Right cardiac atrium (tissue), 5 donors: ENCODE data around the gene CENPP. TPM values are rescaled to one million over a fixed set of nuclear protein-coding genes. Genes with fewer than 3 reads are reported as not detected.

Source experiments
- ATAC-seq, 2 donors: fragments of 200-7000 bp; cut with Tn5 transposase; one replicate each; pipeline versions ENCODE4 v1.8.0 to v1.9.1; 2020; ENCODE audit warnings: moderate library complexity in 2 of 2, mild to moderate bottlenecking in 1 of 2
- DNase-seq, 3 donors: peaks; one replicate each; pipeline ENCODE4 v3.0.0-alpha.2; 2020
- H3K27ac ChIP-seq: one replicate; pipeline ENCODE4 v1.5.1; 2013; ENCODE audit warnings: mild to moderate bottlenecking, low read length, control low read depth, moderate library complexity
- H3K27me3 ChIP-seq: one replicate; pipeline ENCODE4 v1.6.1; 2013; ENCODE audit not compliant: control insufficient read depth, insufficient read depth
- H3K4me1 ChIP-seq: one replicate; pipeline ENCODE4 v1.6.1; 2013; ENCODE audit warnings: low read length; ENCODE audit not compliant: control insufficient read depth, insufficient read depth
- H3K4me3 ChIP-seq: one replicate; pipeline ENCODE4 v1.5.1; 2013; ENCODE audit warnings: low read length, control low read depth
- H3K9me3 ChIP-seq: one replicate; pipeline ENCODE4 v1.6.1; 2013; ENCODE audit warnings: low read length; ENCODE audit not compliant: control insufficient read depth
- WGBS: extraction: QIAGEN DNeasy Blood & Tissue Kit; methylation state at CpG from one replicate; pipeline ENCODE4 v1.1.7; 2013; 5-methylcytosine and 5-hydroxymethylcytosine counted together
- intact Hi-C, 4 donors: fragments of 100-400 bp; cut with DNase I; formaldehyde crosslinking; loops; one replicate each; pipeline versions ENCODE4 v1.11.0 to v1.14.0; 2022 to 2023
- polyA plus RNA-seq: library from polyadenylated mRNA; stranded (reverse); fragments of 200-250 nt; gene quantifications from one replicate; pipeline ENCODE4 v1.2.3, GENCODE V29; 2013
- total RNA-seq, 4 donors: library from RNA; stranded (reverse); fragmentation: NEBNext Ultra II Directional; extraction: Animal tissue kit (Norgen Biotek cat#: 25700); gene quantifications; one replicate each; pipeline ENCODE4 v1.2.1, GENCODE V29; 2021
- donor health status: healthy with polysubstance abuse.
- donor health status: DM: no; HTN: yes; CAD: no.
- donor health status: DM: no; HTN: no; CAD: no.
- donor health status: DM: no; HTN: yes; CAD: no; lungs with severe emphysema.
- donor health status: DM: yes; HTN: yes; CAD: no.

The CENPP gene
- total and polyA plus RNA-seq, 5 donors: 2.0 to 4.0 (median 2.8) TPM

GRCh38 chr9:92480986-92481633 lies 155.4 kb downstream of the CENPP start:
- intact Hi-C loops: no loop called here
- 44% methylated on average over 2 of the region's 2 CpGs for WGBS
- Histone ChIP-seq H3K9me3 (no peaks in the 10 kb centered on the region), H3K27me3 (no peaks in the 10 kb centered on the region), H3K4me3 (peak overlapping the region; percentile 32), H3K27ac (no peak overlapping the region), H3K4me1 (peaks cover 10% of the 10 kb centered on the region)
- ATAC-seq (peak in 1 of 2 donors; percentile 49), DNase-seq (no peak)

- 44% methylated on average over 3 of the region's 3 CpGs for WGBS
Measured at GRCh38 chr9:92482329-92482728, 156.6 kb downstream of the CENPP start, which contains the start of gene ASPN. Gene ASPN (minus strand): TSS chr9:92482506.

GRCh38 chr9:92482805-92483204 lies 157.1 kb downstream of the CENPP start:
- H3K4me3 ChIP-seq: no peak overlapping the region
- no peaks in the 10 kb centered on the region for H3K9me3 ChIP-seq
- no peak overlapping the region for H3K27ac ChIP-seq
- ATAC-seq: no peak
- no peak for DNase-seq
- H3K27me3 ChIP-seq: no peaks in the 10 kb centered on the region
- intact Hi-C loops: no loop called here
- H3K4me1 ChIP-seq: peaks cover 8% of the 10 kb centered on the region

More at GRCh38 chr9:92482329-92482728, 156.6 kb downstream of the CENPP start, which contains the start of gene ASPN:
- ATAC-seq (peak; percentile 46 to 82), DNase-seq (no peak)
- Histone ChIP-seq H3K4me3 (peak within 1 kb of the TSS; percentile 32), H3K9me3 (no peaks in the 10 kb centered on the region), H3K4me1 (peaks cover 8% of the 10 kb centered on the region), H3K27me3 (no peaks in the 10 kb centered on the region), H3K27ac (no peak within 1 kb of the TSS)
- intact Hi-C loops: no loop called here

- H3K27ac ChIP-seq: peak overlapping the region; percentile 8
- no peak for ATAC-seq
- 63% methylated on average over 5 of the region's 5 CpGs for WGBS
- H3K4me3 ChIP-seq: no peak overlapping the region
- no peaks in the 10 kb centered on the region for H3K27me3 ChIP-seq
- peaks cover 7% of the 10 kb centered on the region for H3K4me1 ChIP-seq
- no peaks in the 10 kb centered on the region for H3K9me3 ChIP-seq
- no peak for DNase-seq
- intact Hi-C loops: no loop called here
Measured at GRCh38 chr9:92483627-92484545, 158.1 kb downstream of the CENPP start.

GRCh38 chr9:92484563-92484962 lies 158.8 kb downstream of the CENPP start:
- Histone ChIP-seq H3K9me3 (no peaks in the 10 kb centered on the region), H3K27me3 (no peaks in the 10 kb centered on the region), H3K27ac (no peak overlapping the region), H3K4me1 (peaks cover 2% of the 10 kb centered on the region), H3K4me3 (no peak overlapping the region)
- intact Hi-C loops: no loop called here
- ATAC-seq: peak in 1 of 2 donors; percentile 31
- WGBS: 60% methylated on average over 3 of the region's 3 CpGs
- DNase-seq: no peak

- H3K9me3 ChIP-seq: no peaks in the 10 kb centered on the region
- H3K27ac ChIP-seq: no peak overlapping the region
- ATAC-seq (peak in 1 of 2 donors; percentile 53), DNase-seq (no peak)
- no peaks in the 10 kb centered on the region for H3K4me1 ChIP-seq
- no peaks in the 10 kb centered on the region for H3K27me3 ChIP-seq
- H3K4me3 ChIP-seq: no peak overlapping the region
- intact Hi-C loops: no loop called here
- WGBS: 68% methylated on average over 3 of the region's 3 CpGs
Measured at GRCh38 chr9:92486371-92486770, 160.6 kb downstream of the CENPP start.

GRCh38 chr9:92488681-92489550 lies 163.2 kb downstream of the CENPP start:
- Histone ChIP-seq H3K27me3 (no peaks in the 10 kb centered on the region), H3K4me1 (no peaks in the 10 kb centered on the region), H3K9me3 (no peaks in the 10 kb centered on the region), H3K4me3 (no peak overlapping the region), H3K27ac (no peak overlapping the region)
- intact Hi-C loops: no loop called here
- 53% methylated on average over 4 of the region's 4 CpGs for whole genome bisulfite sequencing
- DNase-seq (no peak), ATAC-seq (peak in 1 of 2 donors; percentile 19)

- intact Hi-C loops: no loop called here
- no peaks in the 10 kb centered on the region for H3K9me3 ChIP-seq
- H3K4me3 ChIP-seq: no peak overlapping the region
- no peaks in the 10 kb centered on the region for H3K27me3 ChIP-seq
- ATAC-seq (peak in 1 of 2 donors; percentile 36), DNase-seq (no peak)
- WGBS: 45% methylated on average over 3 of the region's 3 CpGs
- H3K27ac ChIP-seq: no peak overlapping the region
- no peaks in the 10 kb centered on the region for H3K4me1 ChIP-seq
Measured at GRCh38 chr9:92492781-92493401, 167.1 kb downstream of the CENPP start.

GRCh38 chr9:92493749-92494387 lies 168.1 kb downstream of the CENPP start:
- H3K27ac ChIP-seq: no peak overlapping the region
- peaks cover 2% of the 10 kb centered on the region for H3K4me1 ChIP-seq
- ATAC-seq: no peak
- H3K27me3 ChIP-seq: no peaks in the 10 kb centered on the region
- intact Hi-C loops: no loop called here
- WGBS: 89% methylated on average over 9 of the region's 9 CpGs
- DNase-seq: no peak
- H3K4me3 ChIP-seq: no peak overlapping the region
- no peaks in the 10 kb centered on the region for H3K9me3 ChIP-seq

GRCh38 chr9:92494856-92495255 lies 169.1 kb downstream of the CENPP start:
- H3K4me3 ChIP-seq: no peak overlapping the region
- H3K27ac ChIP-seq: no peak overlapping the region
- ATAC-seq (no peak), DNase-seq (no peak)
- WGBS: 81% methylated on average over 2 of the region's 2 CpGs
- intact Hi-C loops: no loop called here
- no peaks in the 10 kb centered on the region for H3K9me3 ChIP-seq
- peaks cover 3% of the 10 kb centered on the region for H3K4me1 ChIP-seq
- H3K27me3 ChIP-seq: no peaks in the 10 kb centered on the region
